ENCODE data around the gene GUCY1A2. TPM values are rescaled to one million over a fixed set of nuclear protein-coding genes. Genes with fewer than 3 reads are reported as not detected.
"Not testable (repeated sequence)": the region's sequence is repeated elsewhere in the genome, so short reads cannot be mapped to it uniquely, and the experiment has no call there.

Gene GUCY1A2
- total and polyA plus RNA-seq, 2 experiments from 2014 or later = 0.15 to 0.54 TPM

DNA sequence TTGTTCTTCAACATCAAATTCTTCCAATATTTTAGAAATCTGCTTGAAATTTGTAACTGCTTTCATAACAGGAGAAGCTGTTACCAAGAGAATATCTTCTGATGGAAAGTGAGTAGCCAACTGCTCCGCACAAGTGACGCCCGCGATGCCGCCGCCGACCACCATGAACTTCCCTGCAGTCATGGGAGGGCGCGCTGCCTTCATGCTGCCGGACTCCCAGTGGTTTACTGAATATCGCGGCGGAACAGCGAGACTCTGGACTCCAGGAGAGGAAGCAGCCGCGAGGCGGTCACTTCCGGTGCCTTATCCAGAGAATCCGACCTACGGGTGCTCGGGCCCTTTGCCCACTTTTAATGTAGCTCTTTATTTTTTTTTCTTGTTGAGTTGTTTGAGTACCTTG lies 190.6 kb downstream of the GUCY1A2 start:
- Histone ChIP-seq H4K20me1 (ENCODE audit: insufficient read depth) (no peaks in the 10 kb centered on the region), H3K4me2 (ENCODE audit: unreplicated experiment) (no peak overlapping the region), H3F3A (ENCODE audit: insufficient read depth) (no peaks in the 10 kb centered on the region), H3K9me2 (ENCODE audit: insufficient read depth) (no peaks in the 10 kb centered on the region), H3K27me3 (replicated peaks; ENCODE audit: insufficient read depth) (no peaks in the 10 kb centered on the region), H3K9me3 (ENCODE audit: low read depth) (no peaks in the 10 kb centered on the region), H3K36me3 (ENCODE audit: low read depth) (no peaks in the 10 kb centered on the region), H3K79me2 (ENCODE audit: insufficient read depth) (no peaks in the 10 kb centered on the region), H3K9ac (no peak overlapping the region), H2AFZ (no peak overlapping the region), H3K4me1 (ENCODE audit: insufficient read depth) (no peaks in the 10 kb centered on the region), H3K27ac (no peak overlapping the region), H3K4me3 (no peak overlapping the region)
- DNase-seq = no peak
- WGBS, 2 experiments (ENCODE audit: low coverage in 1 of 2, low lambda C conversion rate in 2 of 2, missing lambda C conversion rate in 2 of 2) = 89 to 96% methylated on average over 21 of the region's 21 CpGs
- TF ChIP-seq EZH2phosphoT487 (IDR thresholded peaks at IDR 0.05; ENCODE audit: insufficient read depth, low read depth) (no peak), EZH2 (IDR thresholded peaks at IDR 0.05; ENCODE audit: insufficient read depth, poor library complexity, severe bottlenecking) (no peak)
- in situ Hi-C loops (cut with MboI) = no loop called here

DNA sequence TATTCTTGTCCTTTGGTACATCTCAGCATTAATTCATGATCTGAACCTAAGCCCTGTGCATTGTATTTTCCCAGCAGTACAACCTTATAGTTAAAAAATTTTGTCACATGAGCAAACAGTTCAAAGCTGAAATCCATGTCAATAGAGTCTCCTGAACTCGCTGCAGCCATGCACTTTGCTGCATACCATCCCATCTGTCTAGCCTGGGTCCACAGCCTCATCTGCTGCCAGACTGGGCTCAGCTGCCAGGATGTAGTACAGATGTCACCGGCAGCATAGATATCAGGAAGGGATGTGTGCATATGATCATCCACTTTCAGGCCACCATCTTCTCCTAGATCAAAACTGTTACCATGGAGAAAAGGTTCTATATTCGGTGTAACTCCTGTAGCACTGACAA lies 191.7 kb downstream of the GUCY1A2 start:
- H3F3A ChIP-seq (ENCODE audit: insufficient read depth); H3K27me3 ChIP-seq (replicated peaks; ENCODE audit: insufficient read depth); H3K9me3 ChIP-seq (ENCODE audit: low read depth); H3K4me1 ChIP-seq (ENCODE audit: insufficient read depth); H3K4me3 ChIP-seq; DNase-seq; in situ Hi-C loops (cut with MboI); H3K4me2 ChIP-seq (ENCODE audit: unreplicated experiment); H3K9me2 ChIP-seq (ENCODE audit: insufficient read depth); H3K36me3 ChIP-seq (ENCODE audit: low read depth); H3K79me2 ChIP-seq (ENCODE audit: insufficient read depth); H4K20me1 ChIP-seq (ENCODE audit: insufficient read depth); H3K9ac ChIP-seq; H2AFZ ChIP-seq; H3K27ac ChIP-seq: not testable (repeated sequence)
- 33 to 40% methylated on average over 3 of the region's 3 CpGs for WGBS, 2 experiments (ENCODE audit: low coverage in 1 of 2, low lambda C conversion rate in 2 of 2, missing lambda C conversion rate in 2 of 2)

DNA sequence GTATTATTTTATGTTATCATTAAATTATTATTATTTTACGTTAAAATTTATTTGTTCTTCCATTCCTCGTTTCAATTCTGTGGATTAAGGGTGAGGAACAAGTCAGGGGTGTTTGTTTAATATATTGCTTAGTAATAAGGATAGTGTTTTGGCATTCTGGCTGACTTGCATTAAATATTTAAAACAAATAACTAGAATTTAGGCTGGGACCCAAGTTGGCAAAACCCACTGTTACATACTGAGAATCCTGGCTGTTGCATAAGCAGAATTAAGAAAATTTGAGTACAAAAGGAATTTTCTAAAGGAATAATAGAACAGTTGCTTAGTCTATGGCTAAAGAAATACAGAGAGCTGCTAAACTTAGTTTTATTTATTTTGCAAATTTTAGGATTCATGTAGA lies 196.4 kb downstream of the GUCY1A2 start:
- in situ Hi-C loops (cut with MboI) = no loop called here
- no peaks in the 10 kb centered on the region for H4K20me1 ChIP-seq (ENCODE audit: insufficient read depth)
- 19 to 44% methylated on average over 2 of the region's 2 CpGs for WGBS, 2 experiments (ENCODE audit: low coverage in 1 of 2, low lambda C conversion rate in 2 of 2, missing lambda C conversion rate in 2 of 2)
- no peak overlapping the region for H2AFZ ChIP-seq
- no peaks in the 10 kb centered on the region for H3F3A ChIP-seq (ENCODE audit: insufficient read depth)
- H3K4me1 ChIP-seq (ENCODE audit: insufficient read depth) = no peaks in the 10 kb centered on the region
- DNase-seq = no peak
- H3K79me2 ChIP-seq (ENCODE audit: insufficient read depth) = no peaks in the 10 kb centered on the region
- H3K27me3 ChIP-seq (replicated peaks; ENCODE audit: insufficient read depth) = no peaks in the 10 kb centered on the region
- H3K4me3 ChIP-seq = no peak overlapping the region
- TF ChIP-seq EZH2phosphoT487 (IDR thresholded peaks at IDR 0.05; ENCODE audit: insufficient read depth, low read depth) (no peak), EZH2 (IDR thresholded peaks at IDR 0.05; ENCODE audit: insufficient read depth, poor library complexity, severe bottlenecking) (no peak)
- H3K9ac ChIP-seq = no peak overlapping the region
- no peak overlapping the region for H3K27ac ChIP-seq
- H3K36me3 ChIP-seq (ENCODE audit: low read depth) = no peaks in the 10 kb centered on the region
- no peaks in the 10 kb centered on the region for H3K9me2 ChIP-seq (ENCODE audit: insufficient read depth)
- H3K9me3 ChIP-seq (ENCODE audit: low read depth) = no peaks in the 10 kb centered on the region
- no peak overlapping the region for H3K4me2 ChIP-seq (ENCODE audit: unreplicated experiment)

DNA sequence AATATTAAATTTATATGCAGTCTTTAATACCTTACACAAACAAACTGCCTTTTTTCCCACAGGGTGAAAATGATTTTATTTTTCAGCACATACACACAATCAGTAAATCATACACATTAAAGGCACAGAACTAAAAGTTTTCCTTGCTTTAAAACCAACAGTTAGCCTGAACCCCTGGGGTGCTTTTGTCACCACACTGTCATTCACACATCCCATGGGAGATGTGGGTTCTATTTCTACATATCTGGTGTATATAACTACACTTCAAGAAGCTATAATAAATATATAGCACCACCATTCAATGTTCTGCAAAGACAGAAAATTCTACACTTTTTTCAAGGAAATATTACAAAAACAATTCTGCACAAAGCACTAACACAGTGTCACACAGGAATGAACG lies 197.0 kb downstream of the GUCY1A2 start:
- Histone ChIP-seq H3K9ac (no peak overlapping the region), H3K27ac (no peak overlapping the region), H2AFZ (no peak overlapping the region), H3K9me3 (ENCODE audit: low read depth) (no peaks in the 10 kb centered on the region), H3K27me3 (replicated peaks; ENCODE audit: insufficient read depth) (no peaks in the 10 kb centered on the region), H3K4me2 (ENCODE audit: unreplicated experiment) (no peak overlapping the region), H3K36me3 (ENCODE audit: low read depth) (no peaks in the 10 kb centered on the region), H3K79me2 (ENCODE audit: insufficient read depth) (no peaks in the 10 kb centered on the region), H3F3A (ENCODE audit: insufficient read depth) (no peaks in the 10 kb centered on the region), H4K20me1 (ENCODE audit: insufficient read depth) (no peaks in the 10 kb centered on the region), H3K4me3 (no peak overlapping the region), H3K9me2 (ENCODE audit: insufficient read depth) (no peaks in the 10 kb centered on the region), H3K4me1 (ENCODE audit: insufficient read depth) (no peaks in the 10 kb centered on the region)
- in situ Hi-C loops (cut with MboI) = no loop called here
- no peak for DNase-seq
- no peak for TF ChIP-seq EZH2phosphoT487 (IDR thresholded peaks at IDR 0.05; ENCODE audit: insufficient read depth, low read depth)
- TF ChIP-seq EZH2 (IDR thresholded peaks at IDR 0.05; ENCODE audit: insufficient read depth, poor library complexity, severe bottlenecking) = no peak
- WGBS, 2 experiments (ENCODE audit: low coverage in 1 of 2, low lambda C conversion rate in 2 of 2, missing lambda C conversion rate in 2 of 2) = 24 to 41% methylated on average over 1 of the region's 1 CpG

DNA sequence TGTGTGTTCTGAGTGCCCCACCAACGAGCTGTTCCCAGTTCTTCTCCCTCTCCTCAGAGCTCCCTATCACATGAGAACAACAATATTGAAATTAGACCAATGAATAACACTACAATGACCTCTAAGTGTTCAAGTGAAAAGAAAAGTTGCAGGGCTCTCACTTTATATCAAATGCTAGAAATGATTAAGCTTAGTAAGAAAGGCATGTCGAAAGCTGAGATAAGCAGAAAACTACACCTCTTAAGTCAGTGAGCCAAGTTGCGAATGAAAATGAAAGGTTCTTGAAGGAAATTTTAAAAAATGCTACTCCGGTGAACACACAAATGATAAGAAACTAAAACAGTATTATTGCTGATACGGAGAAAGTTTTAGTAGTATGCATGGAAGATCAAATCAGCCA lies 199.8 kb downstream of the GUCY1A2 start:
- H3K4me1 ChIP-seq (ENCODE audit: insufficient read depth) = no peaks in the 10 kb centered on the region
- no peak overlapping the region for H2AFZ ChIP-seq
- H3K9ac ChIP-seq = no peak overlapping the region
- H3K27ac ChIP-seq = no peak overlapping the region
- H3K27me3 ChIP-seq (replicated peaks; ENCODE audit: insufficient read depth) = no peaks in the 10 kb centered on the region
- no peaks in the 10 kb centered on the region for H3K9me2 ChIP-seq (ENCODE audit: insufficient read depth)
- H3K4me2 ChIP-seq (ENCODE audit: unreplicated experiment) = no peak overlapping the region
- no peaks in the 10 kb centered on the region for H3F3A ChIP-seq (ENCODE audit: insufficient read depth)
- 40 to 44% methylated on average over 5 of the region's 5 CpGs for WGBS, 2 experiments (ENCODE audit: low coverage in 1 of 2, low lambda C conversion rate in 2 of 2, missing lambda C conversion rate in 2 of 2)
- no peak for DNase-seq
- no peak for TF ChIP-seq EZH2phosphoT487 (IDR thresholded peaks at IDR 0.05; ENCODE audit: insufficient read depth, low read depth)
- no peak for TF ChIP-seq EZH2 (IDR thresholded peaks at IDR 0.05; ENCODE audit: insufficient read depth, poor library complexity, severe bottlenecking)
- no peak overlapping the region for H3K4me3 ChIP-seq
- in situ Hi-C loops (cut with MboI) = no loop called here
- H4K20me1 ChIP-seq (ENCODE audit: insufficient read depth) = no peaks in the 10 kb centered on the region
- H3K36me3 ChIP-seq (ENCODE audit: low read depth) = no peaks in the 10 kb centered on the region
- H3K9me3 ChIP-seq (ENCODE audit: low read depth) = no peaks in the 10 kb centered on the region
- no peaks in the 10 kb centered on the region for H3K79me2 ChIP-seq (ENCODE audit: insufficient read depth)

All from GM23248 (cell line).